GM18508 (cell line): ENCODE results near the gene IL1A.

Experiments
- ATAC-seq: cut with Tn5 transposase; IDR thresholded peaks from one replicate; pipeline ENCODE4 v1.9.1; 2021; ENCODE audit warnings: moderate number of reproducible peaks; ENCODE audit not compliant: insufficient read depth, unreplicated experiment

The IL1A gene

GRCh38 chr2:112819081-112819480 is 34.8 kb upstream of the IL1A start:
- no peak for ATAC-seq

- ATAC-seq: no peak
These were observed 34.0 kb upstream of the IL1A start for GRCh38 chr2:112818094-112818902.

- no peak for ATAC-seq
These were observed 32.9 kb upstream of the IL1A start for GRCh38 chr2:112817082-112817689.

GRCh38 chr2:112814278-112814677 is 30.0 kb upstream of the IL1A start:
- no peak for ATAC-seq

- ATAC-seq: no peak
These were observed 29.1 kb upstream of the IL1A start for GRCh38 chr2:112813280-112813966.

- ATAC-seq: no peak
These were observed 28.3 kb upstream of the IL1A start for GRCh38 chr2:112812318-112813267.

GRCh38 chr2:112811841-112812306 is 27.6 kb upstream of the IL1A start:
- no peak for ATAC-seq

- ATAC-seq: no peak
These were observed 27.1 kb upstream of the IL1A start for GRCh38 chr2:112811276-112811831.

GRCh38 chr2:112809112-112809511 is 24.8 kb upstream of the IL1A start:
- no peak for ATAC-seq

- no peak for ATAC-seq
These were observed 23.0 kb upstream of the IL1A start for GRCh38 chr2:112807233-112807807.

- no peak for ATAC-seq
These were observed 21.2 kb upstream of the IL1A start for GRCh38 chr2:112805542-112805941.

GRCh38 chr2:112803691-112804521 is 19.6 kb upstream of the IL1A start:
- no peak for ATAC-seq

GRCh38 chr2:112800881-112801583 is 16.7 kb upstream of the IL1A start:
- no peak for ATAC-seq

- ATAC-seq: no peak
These were observed 15.0 kb upstream of the IL1A start for GRCh38 chr2:112798979-112799975.

- ATAC-seq: no peak
These were observed 12.2 kb upstream of the IL1A start for GRCh38 chr2:112796486-112796885.

GRCh38 chr2:112795774-112796173 is 11.5 kb upstream of the IL1A start:
- no peak for ATAC-seq

GRCh38 chr2:112794841-112795240 is 10.5 kb upstream of the IL1A start:
- no peak for ATAC-seq
